HG03521 (cell line): Measurements from ENCODE around the gene AFTPH.

Source experiments
- ATAC-seq: cut with Tn5 transposase; IDR thresholded peaks from one replicate; pipeline ENCODE4 v1.9.1; 2021; ENCODE audit warnings: mild to moderate bottlenecking, moderate library complexity; ENCODE audit not compliant: unreplicated experiment

AFTPH gene

GRCh38 chr2:64586883-64587481 lies 62.9 kb downstream of the AFTPH start:
- ATAC-seq, result no peak

GRCh38 chr2:64587561-64587960 lies 63.4 kb downstream of the AFTPH start:
- no peak for ATAC-seq

- no peak for ATAC-seq
Observed at GRCh38 chr2:64591188-64591587, 67.1 kb downstream of the AFTPH start.

GRCh38 chr2:64593035-64593655 lies 69.0 kb downstream of the AFTPH start:
- no peak for ATAC-seq

GRCh38 chr2:64594226-64594989 lies 70.3 kb downstream of the AFTPH start:
- no peak for ATAC-seq

- no peak for ATAC-seq
Observed at GRCh38 chr2:64595397-64596176, 71.5 kb downstream of the AFTPH start.

GRCh38 chr2:64598226-64598625 lies 74.1 kb downstream of the AFTPH start:
- no peak for ATAC-seq

DNA sequence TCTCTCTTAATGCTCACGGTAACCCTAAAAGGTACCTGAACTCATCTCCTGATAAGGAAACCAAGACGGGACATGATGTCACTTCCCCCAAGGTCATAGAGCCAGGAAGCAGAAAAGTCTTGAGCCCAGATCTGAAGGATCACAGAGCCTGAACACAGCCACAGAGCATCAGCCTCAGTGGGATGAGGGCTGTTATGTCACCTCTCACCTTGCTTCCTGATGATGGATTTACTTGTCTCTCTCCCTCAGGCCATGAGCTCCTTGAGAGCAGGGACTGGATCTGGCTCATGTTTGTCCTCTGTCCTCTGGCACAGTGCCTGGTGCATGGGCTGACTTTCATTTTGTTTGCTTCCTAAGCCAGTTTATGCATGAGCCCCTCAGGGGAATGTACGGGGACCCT lies 75.3 kb downstream of the AFTPH start:
- no peak for ATAC-seq

DNA sequence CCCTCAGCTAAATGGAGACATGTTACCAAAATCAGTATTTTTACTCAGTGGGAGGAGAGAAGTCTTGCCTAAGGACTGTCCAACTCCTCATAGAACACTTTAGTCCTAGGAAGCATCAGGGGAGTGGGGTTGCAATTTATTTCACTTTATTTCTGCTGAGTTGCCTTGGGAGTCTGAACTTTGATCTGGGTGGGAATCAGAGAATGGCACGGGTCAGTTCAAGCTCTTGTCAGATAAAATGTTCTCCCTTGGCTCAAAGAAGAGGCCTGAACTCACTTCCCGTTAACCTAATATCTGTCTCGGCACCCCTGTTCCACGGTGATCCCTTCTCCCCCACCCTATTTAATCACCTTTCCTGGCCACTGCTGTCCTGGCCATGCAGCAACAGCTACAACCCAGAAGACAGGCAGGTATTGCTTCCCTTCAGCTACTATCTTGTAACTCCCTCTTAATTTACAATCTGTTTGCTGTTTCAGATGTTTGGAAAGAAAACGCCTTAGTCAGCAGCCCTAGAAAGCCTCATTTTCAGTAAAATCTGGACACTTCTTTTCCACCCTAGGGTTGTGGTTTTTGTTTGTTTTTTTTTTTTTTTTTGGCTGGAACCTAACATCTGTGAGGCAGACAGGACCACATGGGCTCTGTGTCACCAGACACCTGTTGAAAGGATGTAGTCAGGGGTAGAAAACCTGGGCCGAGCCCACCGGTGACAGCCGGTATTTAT lies 77.1 kb downstream of the AFTPH start:
- no peak for ATAC-seq

GRCh38 chr2:64601785-64602391 lies 77.8 kb downstream of the AFTPH start:
- no peak for ATAC-seq

DNA sequence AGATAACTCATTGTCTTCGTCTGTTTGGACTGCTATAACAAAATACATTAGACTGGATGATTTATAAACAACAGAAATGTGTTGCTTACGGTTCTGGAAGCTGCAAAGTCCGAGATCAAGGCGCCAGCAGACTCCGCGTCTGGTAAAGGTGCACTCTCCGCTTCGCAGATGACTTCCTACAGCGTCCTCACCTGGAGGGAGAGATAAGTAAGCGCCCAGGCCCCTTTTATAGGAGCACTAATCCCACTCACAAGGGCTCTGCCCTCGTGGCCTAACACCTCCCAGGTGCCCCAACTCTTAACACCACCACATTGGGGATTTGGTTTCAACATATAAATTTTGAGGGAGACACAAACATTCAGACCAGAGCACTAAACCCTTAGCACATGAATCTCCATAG lies 78.3 kb downstream of the AFTPH start:
- no peak for ATAC-seq

GRCh38 chr2:64604155-64604554 lies 80.0 kb downstream of the AFTPH start:
- no peak for ATAC-seq

DNA sequence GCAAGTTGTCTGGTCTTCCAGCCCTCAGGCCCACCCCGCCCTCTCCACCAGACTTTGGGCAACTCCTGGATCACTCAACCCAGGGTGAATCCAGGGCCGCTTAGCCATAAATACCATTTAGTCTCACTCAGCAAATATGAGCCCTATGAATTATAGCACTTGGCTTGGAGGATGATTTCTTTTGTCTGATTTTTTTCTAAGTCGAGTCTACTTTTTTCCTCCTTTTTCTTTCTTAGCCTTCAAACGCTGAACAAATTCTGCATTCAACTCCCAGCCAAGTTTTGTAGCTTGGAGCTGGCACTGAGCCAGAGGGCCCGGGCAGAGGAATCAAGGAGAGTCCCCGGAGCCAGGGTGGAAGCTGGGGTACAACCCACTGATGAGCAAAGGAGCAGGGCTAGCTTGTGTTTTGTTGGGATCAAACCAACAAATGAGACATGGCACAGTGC lies 80.9 kb downstream of the AFTPH start:
- ATAC-seq, result no peak

- ATAC-seq, result no peak
Observed at GRCh38 chr2:64605991-64606478, 81.9 kb downstream of the AFTPH start.

DNA sequence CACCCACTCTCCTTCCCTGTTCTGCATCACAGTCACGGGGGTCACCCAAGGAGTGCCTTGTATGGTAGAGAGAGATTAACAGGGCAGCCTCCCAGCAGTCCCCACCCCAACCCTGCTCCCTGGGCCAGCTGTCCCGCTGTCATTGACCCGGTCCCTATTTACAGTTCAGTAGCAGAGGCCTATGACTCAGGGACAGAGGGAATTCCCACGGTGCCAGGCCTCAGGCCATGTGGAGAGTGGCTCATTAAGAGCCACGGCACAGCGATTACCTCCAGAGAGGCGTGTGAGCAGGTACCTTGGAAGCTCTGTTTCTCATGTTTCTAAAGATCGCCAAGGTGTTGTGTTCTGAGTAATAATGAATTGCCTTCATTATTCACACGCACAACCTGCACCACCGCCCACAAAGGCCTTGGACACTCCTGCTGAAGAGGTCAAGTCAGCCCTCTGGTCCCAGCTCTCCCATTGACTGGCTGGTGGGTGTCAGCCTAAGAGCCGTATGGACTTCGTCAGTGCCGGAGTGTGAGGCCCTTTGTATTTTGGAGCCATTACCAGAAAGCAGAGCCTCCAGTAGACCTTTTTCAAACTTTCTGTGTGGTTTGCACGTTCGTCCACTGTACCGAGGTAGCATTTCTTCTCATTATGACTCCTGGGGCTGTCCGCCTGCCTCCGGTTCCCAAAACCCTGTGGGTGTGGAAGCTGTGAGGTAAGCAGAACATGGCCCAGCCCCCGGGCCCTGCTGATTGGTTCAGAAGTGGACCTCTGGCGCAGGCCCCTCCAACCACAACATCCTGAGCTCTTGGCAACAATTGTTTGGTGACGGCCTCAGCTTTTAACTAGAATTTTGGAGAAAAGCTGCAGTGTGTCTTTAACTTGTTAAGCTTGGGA lies 82.6 kb downstream of the AFTPH start:
- peak; percentile 88 for ATAC-seq

- no peak for ATAC-seq
Observed at GRCh38 chr2:64607381-64608304, 83.5 kb downstream of the AFTPH start.

DNA sequence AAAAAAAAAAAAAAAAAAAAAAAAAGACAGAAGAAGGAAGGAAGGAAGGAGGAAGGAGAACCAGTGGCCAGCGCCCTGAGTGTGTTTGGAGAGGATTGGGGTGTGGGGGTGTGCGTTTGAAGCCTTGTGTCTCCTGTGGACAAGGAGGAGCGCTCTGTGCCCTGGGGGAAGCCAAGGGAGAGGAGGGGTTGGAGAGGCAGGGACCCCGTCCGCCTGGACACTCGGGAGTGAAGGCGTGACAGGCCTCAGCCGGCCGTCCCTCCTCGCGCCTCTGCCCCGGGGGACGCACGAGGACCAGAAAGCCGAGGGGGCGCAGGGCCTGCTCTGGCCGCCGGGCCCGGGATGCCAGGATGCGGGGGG lies 84.7 kb downstream of the AFTPH start:
- no peak for ATAC-seq
